NCI-H128 (cell line): ENCODE data around the gene SSH2.

ENCODE experiments used
- DNase-seq: peaks from one replicate; lab custom pipeline; 2025; ENCODE audit not compliant: unreplicated experiment; lab: John Stamatoyannopoulos, UW

Gene SSH2

GRCh38 chr17:29579866-29580771, 349.9 kb downstream of the SSH2 start:
- peak; percentile 42 for DNase-seq

GRCh38 chr17:29578626-29579485, 351.2 kb downstream of the SSH2 start:
- no peak for DNase-seq

GRCh38 chr17:29577385-29578211, 352.4 kb downstream of the SSH2 start:
- no peak for DNase-seq

GRCh38 chr17:29577001-29577370, 353.0 kb downstream of the SSH2 start:
- no peak for DNase-seq

- no peak for DNase-seq
Measured at GRCh38 chr17:29576214-29577000, 353.6 kb downstream of the SSH2 start.
